ENCODE measurements around the gene SLC23A3. TPM values are rescaled to one million over a fixed set of nuclear protein-coding genes. Genes with fewer than 3 reads are reported as not detected.

SLC23A3 gene
- total RNA-seq, 1 donor from 2014 or later, result 1.4 TPM

- Histone ChIP-seq H3K9ac (no peak overlapping the region), H3K4me3 (no peak overlapping the region), H3K4me1 (no peaks in the 10 kb centered on the region), H3K9me3 (ENCODE audit: low read depth) (no peaks in the 10 kb centered on the region), H4K20me1 (ENCODE audit: low read depth) (peaks cover 11% of the 10 kb centered on the region), H3K27ac (no peak overlapping the region), H3F3A (ENCODE audit: low read depth) (no peaks in the 10 kb centered on the region), H3K27me3 (no peaks in the 10 kb centered on the region), H3K36me3 (no peaks in the 10 kb centered on the region), H2AFZ (replicated peaks) (no peak overlapping the region), H3K4me2 (no peak overlapping the region), H3K79me2 (ENCODE audit: low read depth) (no peaks in the 10 kb centered on the region)
- H3K4me3 Mint-ChIP-seq, result no peak overlapping the region
- H3K9me3 Mint-ChIP-seq, result no peaks in the 10 kb centered on the region
- H3K4me1 Mint-ChIP-seq, result peaks cover 11% of the 10 kb centered on the region
- no peak for DNase-seq (ENCODE audit: low spot score)
- no peaks in the 10 kb centered on the region for H3K27me3 Mint-ChIP-seq (ENCODE audit: insufficient read depth, low read depth)
- TF ChIP-seq CTCF (IDR thresholded peaks at IDR 0.05) (no peak), EZH2phosphoT487 (IDR thresholded peaks at IDR 0.05) (no peak), EZH2 (IDR thresholded peaks at IDR 0.05) (no peak)
- no peaks in the 10 kb centered on the region for H3K36me3 Mint-ChIP-seq
- no peak overlapping the region for H3K27ac Mint-ChIP-seq
These were observed 42.7 kb downstream of the SLC23A3 start for GRCh38 chr2:219127037-219127635.

DNA sequence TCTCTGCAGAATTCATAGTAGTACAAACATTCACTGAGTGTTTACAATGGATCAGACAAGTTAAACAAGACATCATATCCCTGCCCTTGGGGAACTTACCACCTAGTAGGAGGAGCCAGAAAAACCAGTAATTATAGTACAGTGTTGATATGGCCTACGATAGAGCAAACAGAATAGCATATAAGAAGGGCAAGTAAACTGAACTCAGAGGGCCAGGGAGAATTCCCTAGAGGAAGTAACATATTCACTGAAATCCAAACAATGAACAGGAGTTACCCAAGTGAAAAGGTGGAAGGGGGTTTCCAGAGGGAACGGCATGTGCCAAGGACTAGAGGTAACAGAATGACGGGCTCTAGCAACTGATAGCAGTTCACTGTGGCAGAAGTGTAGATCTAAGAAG lies 43.3 kb downstream of the SLC23A3 start:
- Histone ChIP-seq H3K27ac (no peak overlapping the region), H3K4me1 (no peaks in the 10 kb centered on the region), H3K4me3 (no peak overlapping the region), H3K27me3 (no peaks in the 10 kb centered on the region), H3K9me3 (ENCODE audit: low read depth) (no peaks in the 10 kb centered on the region), H3F3A (ENCODE audit: low read depth) (no peaks in the 10 kb centered on the region), H3K4me2 (no peak overlapping the region), H4K20me1 (ENCODE audit: low read depth) (peaks cover 14% of the 10 kb centered on the region), H3K9ac (no peak overlapping the region), H3K79me2 (ENCODE audit: low read depth) (no peaks in the 10 kb centered on the region), H2AFZ (replicated peaks) (no peak overlapping the region), H3K36me3 (no peaks in the 10 kb centered on the region)
- TF ChIP-seq EZH2 (IDR thresholded peaks at IDR 0.05), result no peak
- no peak for TF ChIP-seq EZH2phosphoT487 (IDR thresholded peaks at IDR 0.05)
- no peak for TF ChIP-seq CTCF (IDR thresholded peaks at IDR 0.05)
- H3K4me1 Mint-ChIP-seq, result peaks cover 11% of the 10 kb centered on the region
- DNase-seq (ENCODE audit: low spot score), result no peak
- no peaks in the 10 kb centered on the region for H3K9me3 Mint-ChIP-seq
- H3K27ac Mint-ChIP-seq, result no peak overlapping the region
- H3K36me3 Mint-ChIP-seq, result no peaks in the 10 kb centered on the region
- no peaks in the 10 kb centered on the region for H3K27me3 Mint-ChIP-seq (ENCODE audit: insufficient read depth, low read depth)
- no peak overlapping the region for H3K4me3 Mint-ChIP-seq

DNA sequence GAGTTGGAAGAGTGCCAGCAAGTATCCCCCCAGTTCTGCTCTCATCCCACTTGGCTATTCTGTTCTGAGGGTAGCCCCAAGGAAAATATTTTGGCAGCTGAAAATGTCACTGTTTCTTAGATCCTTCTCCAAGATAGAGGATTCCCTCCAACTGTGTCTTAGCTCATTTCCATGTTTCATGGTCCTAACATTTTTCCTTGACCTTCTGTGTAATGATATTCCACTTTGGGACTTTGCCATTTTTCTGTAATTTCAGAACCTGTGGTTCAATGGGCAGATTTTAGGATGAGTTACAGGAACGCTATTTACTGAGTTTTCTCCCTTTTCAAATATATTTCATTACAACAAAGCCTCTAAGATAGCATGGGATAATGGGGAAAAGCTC lies 44.0 kb downstream of the SLC23A3 start:
- Histone ChIP-seq H3K27me3 (no peaks in the 10 kb centered on the region), H3K4me3 (no peak overlapping the region), H2AFZ (replicated peaks) (no peak overlapping the region), H3K27ac (no peak overlapping the region), H3K36me3 (no peaks in the 10 kb centered on the region), H3K9ac (no peak overlapping the region), H3K4me2 (no peak overlapping the region), H3K79me2 (ENCODE audit: low read depth) (no peaks in the 10 kb centered on the region), H3K4me1 (no peaks in the 10 kb centered on the region), H3K9me3 (ENCODE audit: low read depth) (no peaks in the 10 kb centered on the region), H4K20me1 (ENCODE audit: low read depth) (peaks cover 14% of the 10 kb centered on the region), H3F3A (ENCODE audit: low read depth) (no peaks in the 10 kb centered on the region)
- Mint-ChIP-seq H3K27me3 (ENCODE audit: insufficient read depth, low read depth) (no peaks in the 10 kb centered on the region), H3K4me3 (no peak overlapping the region), H3K4me1 (peaks cover 11% of the 10 kb centered on the region), H3K36me3 (no peaks in the 10 kb centered on the region), H3K27ac (no peak overlapping the region), H3K9me3 (no peaks in the 10 kb centered on the region)
- no peak for DNase-seq (ENCODE audit: low spot score)
- TF ChIP-seq EZH2phosphoT487 (IDR thresholded peaks at IDR 0.05) (no peak), CTCF (IDR thresholded peaks at IDR 0.05) (no peak), EZH2 (IDR thresholded peaks at IDR 0.05) (no peak)
